LNCAP (cell line): ENCODE measurements around the gene FNDC4.

Experiments
- TF ChIP-seq, protein P1 (sequence below): fragments of 450-650 bp; IDR thresholded peaks from 2 replicates; pipeline ENCODE4 v1.5.1; 2017; ENCODE audit warnings: mild to moderate bottlenecking

Gene FNDC4

DNA sequence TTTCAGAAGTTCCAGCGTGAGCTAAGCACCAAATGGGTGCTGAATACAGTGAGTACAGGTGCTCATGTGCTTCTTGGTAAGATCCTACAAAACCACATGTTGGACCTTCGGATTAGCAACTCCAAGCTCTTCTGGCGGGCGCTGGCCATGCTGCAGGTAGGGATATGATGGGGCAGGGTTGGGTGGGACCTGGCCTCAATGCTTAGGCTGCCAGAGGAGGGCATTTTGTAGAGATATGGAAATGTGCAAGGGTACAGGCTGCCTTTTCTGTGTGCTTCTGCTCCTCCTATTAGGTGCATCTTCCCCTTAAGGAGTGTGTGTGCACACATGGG lies 23.7 kb upstream of the FNDC4 start:
- TF ChIP-seq, protein P1, sequence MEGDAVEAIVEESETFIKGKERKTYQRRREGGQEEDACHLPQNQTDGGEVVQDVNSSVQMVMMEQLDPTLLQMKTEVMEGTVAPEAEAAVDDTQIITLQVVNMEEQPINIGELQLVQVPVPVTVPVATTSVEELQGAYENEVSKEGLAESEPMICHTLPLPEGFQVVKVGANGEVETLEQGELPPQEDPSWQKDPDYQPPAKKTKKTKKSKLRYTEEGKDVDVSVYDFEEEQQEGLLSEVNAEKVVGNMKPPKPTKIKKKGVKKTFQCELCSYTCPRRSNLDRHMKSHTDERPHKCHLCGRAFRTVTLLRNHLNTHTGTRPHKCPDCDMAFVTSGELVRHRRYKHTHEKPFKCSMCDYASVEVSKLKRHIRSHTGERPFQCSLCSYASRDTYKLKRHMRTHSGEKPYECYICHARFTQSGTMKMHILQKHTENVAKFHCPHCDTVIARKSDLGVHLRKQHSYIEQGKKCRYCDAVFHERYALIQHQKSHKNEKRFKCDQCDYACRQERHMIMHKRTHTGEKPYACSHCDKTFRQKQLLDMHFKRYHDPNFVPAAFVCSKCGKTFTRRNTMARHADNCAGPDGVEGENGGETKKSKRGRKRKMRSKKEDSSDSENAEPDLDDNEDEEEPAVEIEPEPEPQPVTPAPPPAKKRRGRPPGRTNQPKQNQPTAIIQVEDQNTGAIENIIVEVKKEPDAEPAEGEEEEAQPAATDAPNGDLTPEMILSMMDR, result no peak

DNA sequence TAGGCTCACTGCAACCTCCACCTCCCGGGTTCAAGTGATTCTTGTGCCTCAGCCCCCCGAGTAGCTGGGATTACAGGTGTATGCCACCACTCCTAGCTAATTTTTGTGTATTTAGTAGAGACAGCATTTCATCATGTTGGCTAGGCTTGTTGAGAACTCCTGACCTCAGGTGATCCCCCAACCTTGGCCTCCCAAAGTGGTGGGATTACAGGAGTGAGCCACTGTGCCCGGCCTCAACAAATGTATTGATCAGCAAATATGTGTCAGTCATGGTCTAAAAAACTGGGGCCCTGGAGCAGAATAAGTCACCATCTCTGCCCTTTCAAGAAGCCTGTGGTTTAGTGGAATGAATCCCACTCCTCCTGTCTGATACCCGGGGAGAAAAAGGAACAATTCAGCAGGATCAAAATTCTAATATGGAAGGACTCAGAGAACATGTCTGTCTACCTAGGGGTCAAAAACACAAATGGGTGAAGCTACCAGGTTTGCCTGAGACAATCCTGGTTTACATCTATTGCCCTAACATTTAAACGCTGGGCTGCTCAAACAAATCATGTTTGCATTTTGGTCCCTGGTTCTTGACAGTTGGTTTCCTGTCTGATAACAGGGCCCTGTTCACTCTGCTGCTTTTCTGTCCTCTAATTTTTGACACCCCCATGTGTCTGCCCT lies 23.2 kb upstream of the FNDC4 start:
- TF ChIP-seq, protein P1, result no peak

DNA sequence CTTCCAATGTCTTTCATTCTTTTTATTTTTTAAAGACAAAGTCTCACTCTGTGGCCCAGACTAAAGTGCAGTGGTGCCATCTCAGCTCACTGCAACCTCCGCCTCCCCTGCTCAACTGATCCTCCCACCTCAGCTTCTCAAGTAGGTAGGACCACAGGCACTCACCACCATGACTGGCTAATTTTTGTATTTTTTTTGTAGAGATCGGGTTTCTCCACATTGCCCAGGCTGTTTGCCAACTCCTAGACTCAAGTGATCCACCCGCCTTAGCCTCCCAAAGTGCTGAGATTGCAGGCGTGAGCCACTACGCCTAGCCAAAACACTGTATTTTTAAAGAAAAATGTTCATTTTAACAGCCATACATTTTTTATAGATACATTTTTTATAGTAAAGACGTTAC lies 14.3 kb upstream of the FNDC4 start:
- TF ChIP-seq, protein P1, result no peak

DNA sequence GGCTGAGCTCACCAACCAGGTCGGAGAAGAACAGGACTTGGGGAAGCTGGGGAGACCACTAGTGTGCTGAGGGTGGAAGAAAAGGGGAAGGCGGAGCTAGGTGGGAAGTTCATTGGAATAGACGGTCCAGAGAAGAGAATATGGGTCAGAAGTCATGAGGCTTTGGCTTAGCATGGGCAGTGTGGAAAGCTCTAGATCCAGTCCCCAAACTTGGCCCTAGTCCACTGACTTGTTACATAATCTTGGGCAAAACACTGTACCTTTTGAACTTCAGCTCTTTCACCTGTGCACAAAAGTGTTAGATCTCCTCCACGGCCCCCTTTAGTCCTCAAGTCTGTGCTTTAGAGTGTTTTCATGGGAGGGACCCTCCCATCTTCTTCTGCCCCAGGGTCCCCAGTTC lies 12.3 kb upstream of the FNDC4 start:
- TF ChIP-seq, protein P1, result no peak

DNA sequence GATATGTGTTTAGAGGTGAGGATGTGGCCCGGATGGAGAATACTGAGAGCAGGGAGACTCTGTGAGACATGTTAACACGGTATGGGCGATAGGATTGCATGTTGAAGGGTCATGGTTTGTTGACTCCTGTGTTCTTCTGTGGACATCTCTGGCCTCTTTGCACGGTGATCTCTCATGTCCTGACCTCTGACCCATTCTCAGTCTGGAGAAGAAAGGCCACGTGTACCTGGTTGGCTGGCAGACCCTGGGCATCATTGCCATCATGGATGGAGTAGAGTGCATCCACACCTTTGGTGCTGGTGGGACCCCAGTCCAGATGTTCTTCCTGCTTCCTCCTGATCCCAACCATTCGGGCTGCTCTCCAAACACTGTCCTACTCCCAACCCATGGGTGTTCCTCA lies 11.6 kb upstream of the FNDC4 start:
- TF ChIP-seq, protein P1, result no peak

DNA sequence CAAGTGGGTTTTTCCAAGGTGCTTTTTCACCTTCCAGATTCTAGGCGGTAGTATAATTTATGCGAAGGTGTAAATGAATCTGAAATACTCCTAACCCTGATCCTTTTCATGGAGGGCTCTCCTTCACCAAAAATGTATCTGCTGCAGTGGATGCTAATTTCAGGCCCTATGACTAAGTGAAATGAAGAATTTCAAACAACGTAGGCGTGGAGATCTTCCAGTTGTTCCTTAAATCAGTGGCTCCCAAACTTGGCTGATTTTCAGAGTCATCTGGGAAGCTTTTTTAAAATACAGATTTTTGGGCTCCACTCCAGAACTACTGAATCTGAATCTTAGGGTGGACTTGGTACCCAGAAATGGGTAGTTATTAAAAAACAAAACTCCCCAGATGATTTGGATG lies 7.1 kb upstream of the FNDC4 start:
- TF ChIP-seq, protein P1, result no peak

DNA sequence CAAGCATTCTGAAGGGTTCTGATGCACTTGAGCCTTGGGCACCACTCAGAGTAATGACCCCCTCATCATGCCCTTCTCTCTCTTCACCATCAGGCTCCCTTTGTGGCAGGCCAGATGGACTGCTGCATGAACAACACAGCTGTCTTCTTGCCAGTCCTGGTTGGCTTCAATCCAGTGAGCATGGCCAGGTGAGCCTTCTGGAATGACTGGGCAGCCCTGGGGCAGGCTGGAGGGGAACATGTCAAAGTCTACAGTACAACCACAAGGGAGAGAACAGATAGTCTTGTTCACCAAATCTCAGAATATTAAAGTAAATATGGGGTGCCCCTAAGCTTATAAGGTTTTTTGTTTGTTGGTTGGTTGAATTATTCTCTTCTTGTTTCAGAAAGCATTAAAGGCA lies 6.0 kb upstream of the FNDC4 start:
- TF ChIP-seq, protein P1, result no peak

DNA sequence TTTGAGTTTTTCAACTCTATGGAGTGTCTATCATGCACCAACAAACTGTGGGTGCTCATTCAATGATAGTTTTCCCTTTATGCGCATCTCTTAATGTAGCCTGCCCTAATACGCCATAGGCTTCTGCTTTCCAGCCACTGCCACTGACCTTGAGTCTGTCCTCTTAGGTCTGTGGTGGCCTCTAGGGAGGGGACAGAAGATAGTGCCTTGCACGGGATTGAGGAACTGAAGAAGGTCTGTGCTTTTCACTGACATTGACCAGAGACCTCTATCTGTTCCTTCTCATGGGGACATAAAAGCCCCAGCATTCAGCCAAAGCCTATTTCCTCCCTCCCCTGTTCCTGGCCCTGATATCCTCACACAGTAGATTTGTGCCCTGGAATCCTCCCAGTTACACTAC lies 4.0 kb upstream of the FNDC4 start:
- TF ChIP-seq, protein P1, result no peak
